HepG2 (cell line): Measurements from ENCODE around the gene EXTL1. TPM values are rescaled to one million over a fixed set of nuclear protein-coding genes. Genes with fewer than 3 reads are reported as not detected.

Source experiments
- CHD2 ChIP-seq: IDR thresholded peaks from 2 replicates; pipeline ENCODE4 v1.6.1; 2011; ENCODE audit warnings: low read depth, low read length, improper control_type of control experiment
- ESRRA ChIP-seq: sonication (generic); formaldehyde crosslinking; IDR thresholded peaks from 2 replicates; pipeline ENCODE4 v1.5.1; 2020; ENCODE audit warnings: mild to moderate bottlenecking, low read depth, missing genetic modification reagents
- HOXA5 ChIP-seq: sonication (generic); formaldehyde crosslinking; IDR thresholded peaks from 2 replicates; pipeline ENCODE4 v1.4.0; 2020; ENCODE audit warnings: missing genetic modification reagents
- SMAD1 ChIP-seq: sonication (generic); formaldehyde crosslinking; IDR thresholded peaks from 2 replicates; pipeline ENCODE4 v1.4.0; 2020; ENCODE audit warnings: missing genetic modification reagents, low read depth, mild to moderate bottlenecking, borderline replicate concordance
- SOX6 ChIP-seq, 2 experiments: fragments of 450-650 bp in 1 of 2; sonication (generic) in 1 of 2; formaldehyde crosslinking in 1 of 2; IDR thresholded peaks; 2 replicates each; pipeline versions ENCODE4 v1.4.0 to v1.6.1; 2017 to 2020; ENCODE audit warnings: antibody characterized with exemption in 1 of 2, mild to moderate bottlenecking in 1 of 2, missing genetic modification reagents in 1 of 2
- TBX2 ChIP-seq: sonication (generic); formaldehyde crosslinking; IDR thresholded peaks from 2 replicates; pipeline ENCODE4 v1.5.0; 2020; ENCODE audit warnings: missing genetic modification reagents, mild to moderate bottlenecking, borderline replicate concordance
- TOE1 ChIP-seq: sonication (generic); formaldehyde crosslinking; IDR thresholded peaks from 2 replicates; pipeline ENCODE4 v1.4.0; 2020; ENCODE audit warnings: mild to moderate bottlenecking, missing genetic modification reagents
- WIZ ChIP-seq: sonication (generic); formaldehyde crosslinking; IDR thresholded peaks from 2 replicates; pipeline ENCODE4 v1.5.1; 2020; ENCODE audit warnings: mild to moderate bottlenecking, missing genetic modification reagents
- YEATS4 ChIP-seq: sonication (generic); formaldehyde crosslinking; IDR thresholded peaks from 2 replicates; pipeline ENCODE4 v1.4.0; 2020; ENCODE audit warnings: missing genetic modification reagents, borderline replicate concordance
- ZFX ChIP-seq: sonication (generic); formaldehyde crosslinking; IDR thresholded peaks from 2 replicates; pipeline ENCODE4 v1.4.0; 2020; ENCODE audit warnings: mild to moderate bottlenecking, low read depth, missing genetic modification reagents, moderate library complexity
- ZMYM4 ChIP-seq: sonication (generic); formaldehyde crosslinking; IDR thresholded peaks from 2 replicates; pipeline ENCODE4 v1.8.1; 2023; ENCODE audit warnings: mild to moderate bottlenecking, missing genetic modification reagents
- ZNF558 ChIP-seq: sonication (generic); formaldehyde crosslinking; IDR thresholded peaks from 2 replicates; pipeline ENCODE4 v1.9.0; 2022; ENCODE audit warnings: mild to moderate bottlenecking, missing genetic modification reagents, borderline replicate concordance
- ZNF713 ChIP-seq: sonication (generic); formaldehyde crosslinking; IDR thresholded peaks from 2 replicates; pipeline ENCODE4 v1.4.0; 2020; ENCODE audit warnings: mild to moderate bottlenecking, missing genetic modification reagents
- ZNF768 ChIP-seq: sonication (generic); formaldehyde crosslinking; IDR thresholded peaks from 2 replicates; pipeline ENCODE4 v1.4.0; 2020; ENCODE audit warnings: missing genetic modification reagents
- ZNF781 ChIP-seq: sonication (generic); formaldehyde crosslinking; IDR thresholded peaks from 2 replicates; pipeline ENCODE4 v1.5.1; 2020; ENCODE audit warnings: borderline replicate concordance, mild to moderate bottlenecking, missing genetic modification reagents; ENCODE audit errors: not compliant biosample characterization
- ZNF850 ChIP-seq: sonication (generic); formaldehyde crosslinking; conservative IDR thresholded peaks from 2 replicates; pipeline ENCODE4 v1.9.0; 2021; ENCODE audit warnings: mild to moderate bottlenecking, missing genetic modification reagents
- ZSCAN20 ChIP-seq: sonication (generic); formaldehyde crosslinking; IDR thresholded peaks from 2 replicates; pipeline ENCODE4 v1.4.0; 2020; ENCODE audit warnings: missing genetic modification reagents, mild to moderate bottlenecking, borderline replicate concordance
- ZSCAN21 ChIP-seq: sonication (generic); formaldehyde crosslinking; IDR thresholded peaks from 2 replicates; pipeline ENCODE4 v1.8.0; 2022; ENCODE audit warnings: mild to moderate bottlenecking, missing genetic modification reagents, moderate library complexity, borderline replicate concordance
- polyA plus RNA-seq, 8 experiments: library from polyadenylated mRNA; depleted of rRNA in 3 of 8; stranded (reverse) in 7 of 8; unstranded in 1 of 8; fragments of >200 nt; fragmentation: Illumina TruSeq in 4 of 8; extraction: Trizol in 4 of 8; gene quantifications; 2 replicates each; pipeline versions ENCODE4 v1.2.1 to v1.2.3, GENCODE V29; 2011 to 2016; ENCODE audit warnings: low read depth in 4 of 8, missing spikeins in 1 of 8, mixed read lengths in 1 of 8; ENCODE audit not compliant: insufficient read depth in 1 of 8
- total RNA-seq, 5 experiments: library from RNA; depleted of rRNA; stranded (reverse); fragments of >200 nt; fragmentation: Illumina TruSeq; extraction: Trizol; gene quantifications; 2 replicates each; pipeline ENCODE4 v1.2.3, GENCODE V29; 2016; ENCODE audit warnings: low read depth in 1 of 5
- TF ChIP-seq, protein P1 (sequence below): sonication (generic); formaldehyde crosslinking; IDR thresholded peaks from 2 replicates; pipeline ENCODE4 v1.5.1; 2020; ENCODE audit warnings: missing genetic modification reagents, mild to moderate bottlenecking, borderline replicate concordance
- TF ChIP-seq, protein P2 (sequence below): IDR thresholded peaks from 2 replicates; pipeline ENCODE4 v1.4.0; 2020; ENCODE audit warnings: mild to moderate bottlenecking, missing genetic modification reagents
- TF ChIP-seq, protein P3 (sequence below): sonication (generic); formaldehyde crosslinking; IDR thresholded peaks from 2 replicates; pipeline ENCODE4 v1.8.1; 2023; ENCODE audit warnings: mild to moderate bottlenecking, inconsistent platforms, moderate library complexity, missing genetic modification reagents, borderline replicate concordance

The EXTL1 gene
- total and polyA plus RNA-seq, 2 of the 13 experiments (the other 11 are each of a cell fraction or from before 2014, with no cell fraction given) = 0.35 to 1.0 TPM

DNA sequence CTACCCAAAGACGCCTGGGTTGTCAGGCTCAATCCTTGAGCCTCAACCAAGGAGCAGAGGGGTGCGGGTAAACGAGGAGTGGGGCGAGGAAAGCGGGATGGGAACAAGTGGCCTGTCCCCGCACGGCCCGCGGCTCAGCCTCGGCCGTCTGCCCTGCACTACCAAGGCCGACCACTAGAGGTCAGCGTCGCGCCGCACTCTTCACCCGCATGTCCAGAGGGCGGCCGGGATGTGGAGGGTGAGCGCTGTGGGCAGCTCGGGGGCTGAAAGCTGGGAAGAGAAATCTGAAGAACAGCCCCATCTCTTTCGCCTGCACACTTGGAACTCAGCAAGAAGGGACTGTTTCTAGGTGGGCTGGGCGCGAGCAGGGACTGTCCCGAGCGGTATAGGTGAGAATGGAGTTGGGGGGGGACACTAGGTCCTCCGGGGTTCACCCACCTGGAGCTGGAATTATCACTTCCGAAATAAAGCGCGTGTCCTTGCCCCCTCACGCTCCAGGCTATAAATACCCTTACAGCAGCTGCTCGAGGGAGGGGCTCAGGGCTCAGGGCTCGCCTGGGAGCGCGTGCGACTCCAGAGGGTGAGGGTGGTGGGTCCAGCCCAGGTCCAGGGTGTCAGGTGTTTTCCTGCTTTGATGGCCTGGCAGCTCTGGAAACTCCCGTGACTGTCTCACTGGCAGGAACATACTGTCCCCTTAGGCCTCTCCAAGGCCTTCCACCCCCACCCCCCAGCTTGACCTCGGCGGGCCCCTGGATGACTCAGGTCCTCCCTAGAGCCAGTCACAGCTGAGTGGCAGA is 14.6 kb downstream of the EXTL1 start (continued):
- TF ChIP-seq, protein P1, sequence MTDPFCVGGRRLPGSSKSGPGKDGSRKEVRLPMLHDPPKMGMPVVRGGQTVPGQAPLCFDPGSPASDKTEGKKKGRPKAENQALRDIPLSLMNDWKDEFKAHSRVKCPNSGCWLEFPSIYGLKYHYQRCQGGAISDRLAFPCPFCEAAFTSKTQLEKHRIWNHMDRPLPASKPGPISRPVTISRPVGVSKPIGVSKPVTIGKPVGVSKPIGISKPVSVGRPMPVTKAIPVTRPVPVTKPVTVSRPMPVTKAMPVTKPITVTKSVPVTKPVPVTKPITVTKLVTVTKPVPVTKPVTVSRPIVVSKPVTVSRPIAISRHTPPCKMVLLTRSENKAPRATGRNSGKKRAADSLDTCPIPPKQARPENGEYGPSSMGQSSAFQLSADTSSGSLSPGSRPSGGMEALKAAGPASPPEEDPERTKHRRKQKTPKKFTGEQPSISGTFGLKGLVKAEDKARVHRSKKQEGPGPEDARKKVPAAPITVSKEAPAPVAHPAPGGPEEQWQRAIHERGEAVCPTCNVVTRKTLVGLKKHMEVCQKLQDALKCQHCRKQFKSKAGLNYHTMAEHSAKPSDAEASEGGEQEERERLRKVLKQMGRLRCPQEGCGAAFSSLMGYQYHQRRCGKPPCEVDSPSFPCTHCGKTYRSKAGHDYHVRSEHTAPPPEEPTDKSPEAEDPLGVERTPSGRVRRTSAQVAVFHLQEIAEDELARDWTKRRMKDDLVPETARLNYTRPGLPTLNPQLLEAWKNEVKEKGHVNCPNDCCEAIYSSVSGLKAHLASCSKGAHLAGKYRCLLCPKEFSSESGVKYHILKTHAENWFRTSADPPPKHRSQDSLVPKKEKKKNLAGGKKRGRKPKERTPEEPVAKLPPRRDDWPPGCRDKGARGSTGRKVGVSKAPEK = 0 out of 2 replicates have a peak, but pooled peaks have one; percentile 17
- no peak for TF ChIP-seq ZNF768 (CRISPR knock-in tag)
- TF ChIP-seq, protein P2, sequence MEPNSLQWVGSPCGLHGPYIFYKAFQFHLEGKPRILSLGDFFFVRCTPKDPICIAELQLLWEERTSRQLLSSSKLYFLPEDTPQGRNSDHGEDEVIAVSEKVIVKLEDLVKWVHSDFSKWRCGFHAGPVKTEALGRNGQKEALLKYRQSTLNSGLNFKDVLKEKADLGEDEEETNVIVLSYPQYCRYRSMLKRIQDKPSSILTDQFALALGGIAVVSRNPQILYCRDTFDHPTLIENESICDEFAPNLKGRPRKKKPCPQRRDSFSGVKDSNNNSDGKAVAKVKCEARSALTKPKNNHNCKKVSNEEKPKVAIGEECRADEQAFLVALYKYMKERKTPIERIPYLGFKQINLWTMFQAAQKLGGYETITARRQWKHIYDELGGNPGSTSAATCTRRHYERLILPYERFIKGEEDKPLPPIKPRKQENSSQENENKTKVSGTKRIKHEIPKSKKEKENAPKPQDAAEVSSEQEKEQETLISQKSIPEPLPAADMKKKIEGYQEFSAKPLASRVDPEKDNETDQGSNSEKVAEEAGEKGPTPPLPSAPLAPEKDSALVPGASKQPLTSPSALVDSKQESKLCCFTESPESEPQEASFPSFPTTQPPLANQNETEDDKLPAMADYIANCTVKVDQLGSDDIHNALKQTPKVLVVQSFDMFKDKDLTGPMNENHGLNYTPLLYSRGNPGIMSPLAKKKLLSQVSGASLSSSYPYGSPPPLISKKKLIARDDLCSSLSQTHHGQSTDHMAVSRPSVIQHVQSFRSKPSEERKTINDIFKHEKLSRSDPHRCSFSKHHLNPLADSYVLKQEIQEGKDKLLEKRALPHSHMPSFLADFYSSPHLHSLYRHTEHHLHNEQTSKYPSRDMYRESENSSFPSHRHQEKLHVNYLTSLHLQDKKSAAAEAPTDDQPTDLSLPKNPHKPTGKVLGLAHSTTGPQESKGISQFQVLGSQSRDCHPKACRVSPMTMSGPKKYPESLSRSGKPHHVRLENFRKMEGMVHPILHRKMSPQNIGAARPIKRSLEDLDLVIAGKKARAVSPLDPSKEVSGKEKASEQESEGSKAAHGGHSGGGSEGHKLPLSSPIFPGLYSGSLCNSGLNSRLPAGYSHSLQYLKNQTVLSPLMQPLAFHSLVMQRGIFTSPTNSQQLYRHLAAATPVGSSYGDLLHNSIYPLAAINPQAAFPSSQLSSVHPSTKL (CRISPR knock-in tag) = 0 out of 2 replicates have a peak, but pooled peaks have one; percentile 15
- TF ChIP-seq ZNF781 (CRISPR knock-in tag) = no peak
- TF ChIP-seq ZSCAN20 (CRISPR knock-in tag) = no peak
- no peak for TF ChIP-seq CHD2
- no peak for TF ChIP-seq ZNF713 (CRISPR knock-in tag)
- TF ChIP-seq SOX6 (IDR thresholded peaks at IDR 0.05) = no peak
- peak; percentile 14; the same call in 1 of the 2 replicates for TF ChIP-seq SOX6 (CRISPR knock-in tag; IDR thresholded peaks at IDR 0.05)
- 0 out of 2 replicates have a peak, but pooled peaks have one; percentile 29 for TF ChIP-seq ZNF850 (CRISPR knock-in tag)
- TF ChIP-seq TBX2 (CRISPR knock-in tag) = peak; percentile 57; the same call in 1 of the 2 replicates
- no peak for TF ChIP-seq ZSCAN21 (CRISPR knock-in tag)
- no peak for TF ChIP-seq WIZ
- TF ChIP-seq ESRRA (CRISPR knock-in tag) = peak; percentile 24; the same call in 1 of the 2 replicates
- TF ChIP-seq, protein P3, sequence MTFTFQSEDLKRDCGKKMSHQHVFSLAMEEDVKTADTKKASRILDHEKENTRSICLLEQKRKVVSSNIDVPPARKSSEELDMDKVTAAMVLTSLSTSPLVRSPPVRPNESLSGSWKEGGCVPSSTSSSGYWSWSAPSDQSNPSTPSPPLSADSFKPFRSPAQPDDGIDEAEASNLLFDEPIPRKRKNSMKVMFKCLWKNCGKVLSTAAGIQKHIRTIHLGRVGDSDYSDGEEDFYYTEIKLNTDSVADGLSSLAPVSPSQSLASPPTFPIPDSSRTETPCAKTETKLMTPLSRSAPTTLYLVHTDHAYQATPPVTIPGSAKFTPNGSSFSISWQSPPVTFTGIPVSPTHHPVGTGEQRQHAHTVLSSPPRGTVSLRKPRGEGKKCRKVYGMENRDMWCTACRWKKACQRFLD (CRISPR knock-in tag) = no peak
- peak; percentile 62 for TF ChIP-seq ZFX (CRISPR knock-in tag)
- TF ChIP-seq YEATS4 (CRISPR knock-in tag) = no peak
- no peak for TF ChIP-seq SMAD1 (CRISPR knock-in tag)
- TF ChIP-seq HOXA5 (CRISPR knock-in tag) = peak; percentile 25; the same call in 1 of the 2 replicates
- TF ChIP-seq ZMYM4 (CRISPR knock-in tag) = 0 out of 2 replicates have a peak, but pooled peaks have one; percentile 0
- TF ChIP-seq TOE1 (CRISPR knock-in tag) = no peak
- TF ChIP-seq ZNF558 = peak; percentile 37; the same call in 1 of the 2 replicates
